OCI-LY3 (cell line): ENCODE results near the gene SMIM38.

Experiments used
- H2AFZ ChIP-seq: fragments of 200-600, 300-600 bp; shearing (Covaris generic); 2 replicates; pipeline ENCODE4 v1.6.0; 2014; ENCODE audit warnings: antibody characterized with exemption, low read depth, low read length
- H3K27ac ChIP-seq: fragments of 200-600, 300-600 bp; sonication (generic); 2 replicates; pipeline ENCODE4 v1.5.1; 2014; ENCODE audit warnings: mild to moderate bottlenecking, low read length, moderate library complexity, mixed read lengths
- H3K27me3 ChIP-seq: fragments of 200-600, 300-600 bp; sonication (generic); 2 replicates; pipeline ENCODE4 v1.6.1; 2014; ENCODE audit warnings: low read depth, low read length, mixed read lengths
- H3K36me3 ChIP-seq: fragments of 200-600, 300-600 bp; sonication (generic); replicated peaks from 2 replicates; pipeline ENCODE3; 2014; ENCODE audit warnings: low read depth, low read length, mixed read lengths
- H3K4me1 ChIP-seq: fragments of 300-600, 200-600 bp; sonication (generic); 2 replicates; pipeline ENCODE4 v1.6.1; 2014; ENCODE audit warnings: low read length, mixed read lengths
- H3K4me2 ChIP-seq: fragments of 200-600, 300-600 bp; sonication (generic); 2 replicates; pipeline ENCODE4 v1.6.1; 2014; ENCODE audit warnings: low read length, mixed read lengths
- H3K4me3 ChIP-seq: fragments of 300-600, 200-600 bp; sonication (generic); 2 replicates; pipeline ENCODE4 v1.5.1; 2014; ENCODE audit warnings: antibody characterized with exemption, mild to moderate bottlenecking, low read length, moderate library complexity
- H3K79me2 ChIP-seq: fragments of 300-600, 200-600 bp; shearing (Covaris generic); 2 replicates; pipeline ENCODE4 v1.6.1; 2014; ENCODE audit warnings: mild to moderate bottlenecking, low read length, mixed read lengths
- H3K9ac ChIP-seq: fragments of 300-600, 200-600 bp; shearing (Covaris generic); 2 replicates; pipeline ENCODE4 v1.6.0; 2014; ENCODE audit warnings: mild to moderate bottlenecking, low read length, moderate library complexity
- H3K9me3 ChIP-seq: fragments of 200-600, 300-600 bp; shearing (Covaris generic); 2 replicates; pipeline ENCODE4 v1.6.1; 2014; ENCODE audit warnings: low read length, mixed read lengths; ENCODE audit not compliant: insufficient read depth
- H4K20me1 ChIP-seq: fragments of 200-600, 300-600 bp; sonication (generic); 2 replicates; pipeline ENCODE4 v1.6.1; 2016; ENCODE audit warnings: low read length, mixed read lengths; ENCODE audit not compliant: insufficient read depth
- EZH2phosphoT487 ChIP-seq: fragments of 200-600 bp; shearing (Covaris generic); IDR thresholded peaks from 2 replicates; pipeline ENCODE4 v1.6.1; 2018; ENCODE audit warnings: antibody characterized with exemption, mixed run types, low read depth
- TF ChIP-seq, protein P1 (sequence below): fragments of 200-600, 300-600 bp; sonication (generic); IDR thresholded peaks from 2 replicates; pipeline ENCODE4 v1.5.1; 2014; ENCODE audit warnings: antibody characterized with exemption, low read length, low read depth

SMIM38 gene

DNA sequence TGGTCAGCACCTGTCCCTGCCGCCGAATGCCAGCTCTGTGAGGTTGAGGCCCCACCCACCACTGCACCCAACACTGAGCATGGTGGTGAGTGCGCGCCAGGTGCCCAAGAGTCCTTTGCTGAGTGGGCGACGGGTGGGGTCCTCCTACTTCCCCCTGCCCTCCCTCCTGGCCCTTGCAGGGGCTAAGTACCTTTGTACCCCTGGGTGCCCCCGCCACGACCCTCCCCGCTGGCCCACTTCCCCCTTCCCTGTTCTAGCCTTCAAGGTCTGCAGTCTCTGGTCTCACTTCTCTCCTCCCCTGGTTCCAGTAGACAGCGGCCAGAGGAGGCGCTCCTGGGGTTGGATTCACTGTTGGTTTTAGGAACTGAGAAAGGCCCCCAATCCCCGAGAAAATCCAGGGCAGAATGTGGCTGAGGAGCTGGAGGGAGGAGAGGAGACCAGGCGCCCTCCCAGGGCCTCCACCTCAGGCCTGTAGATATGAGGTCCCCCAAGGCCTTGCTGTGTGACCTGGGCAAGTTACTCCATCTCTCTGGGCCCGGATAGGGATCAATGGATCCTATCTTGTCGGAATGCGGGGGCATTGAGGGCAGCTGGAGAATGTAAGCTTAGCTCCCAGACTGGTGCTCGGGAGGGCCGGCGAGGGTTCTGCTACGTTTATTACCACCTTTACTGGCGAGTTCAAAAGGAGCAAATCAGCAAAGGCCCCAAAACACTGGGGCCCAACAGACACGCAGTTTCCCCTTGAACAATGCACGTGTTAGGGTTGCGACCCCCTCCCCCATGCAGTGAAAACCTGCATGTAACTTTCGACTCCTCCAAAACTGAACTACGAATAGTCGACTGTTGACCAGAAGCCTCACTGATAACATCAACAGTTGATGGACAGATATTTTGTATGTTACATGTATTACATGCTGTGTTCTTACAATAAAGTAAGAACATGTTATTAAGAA, 31.9 kb upstream of the SMIM38 start:
- TF ChIP-seq EZH2phosphoT487, result no peak
- TF ChIP-seq, protein P1, sequence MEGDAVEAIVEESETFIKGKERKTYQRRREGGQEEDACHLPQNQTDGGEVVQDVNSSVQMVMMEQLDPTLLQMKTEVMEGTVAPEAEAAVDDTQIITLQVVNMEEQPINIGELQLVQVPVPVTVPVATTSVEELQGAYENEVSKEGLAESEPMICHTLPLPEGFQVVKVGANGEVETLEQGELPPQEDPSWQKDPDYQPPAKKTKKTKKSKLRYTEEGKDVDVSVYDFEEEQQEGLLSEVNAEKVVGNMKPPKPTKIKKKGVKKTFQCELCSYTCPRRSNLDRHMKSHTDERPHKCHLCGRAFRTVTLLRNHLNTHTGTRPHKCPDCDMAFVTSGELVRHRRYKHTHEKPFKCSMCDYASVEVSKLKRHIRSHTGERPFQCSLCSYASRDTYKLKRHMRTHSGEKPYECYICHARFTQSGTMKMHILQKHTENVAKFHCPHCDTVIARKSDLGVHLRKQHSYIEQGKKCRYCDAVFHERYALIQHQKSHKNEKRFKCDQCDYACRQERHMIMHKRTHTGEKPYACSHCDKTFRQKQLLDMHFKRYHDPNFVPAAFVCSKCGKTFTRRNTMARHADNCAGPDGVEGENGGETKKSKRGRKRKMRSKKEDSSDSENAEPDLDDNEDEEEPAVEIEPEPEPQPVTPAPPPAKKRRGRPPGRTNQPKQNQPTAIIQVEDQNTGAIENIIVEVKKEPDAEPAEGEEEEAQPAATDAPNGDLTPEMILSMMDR, result peak; percentile 42
- peak overlapping the region; percentile 49 for H3K4me2 ChIP-seq

DNA sequence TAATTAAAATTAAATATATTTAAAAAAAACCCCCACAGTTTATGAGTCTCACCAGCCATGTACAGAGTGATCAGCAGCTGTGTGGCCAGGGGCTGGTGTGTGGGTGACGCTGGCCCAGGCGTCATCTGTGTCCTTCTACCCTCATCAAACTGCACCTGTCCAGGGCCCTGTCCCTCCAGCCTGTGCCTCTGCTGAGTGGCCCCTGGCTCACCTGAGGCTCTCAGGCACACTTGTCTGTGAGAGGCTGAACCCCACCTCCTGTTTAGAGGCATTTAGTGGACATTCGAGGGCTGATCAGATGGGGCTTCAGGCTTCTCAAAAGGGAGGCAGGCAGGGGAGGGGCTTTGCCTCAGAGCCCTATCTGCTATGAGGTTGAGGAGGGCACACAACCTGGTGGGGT, 29.9 kb upstream of the SMIM38 start:
- Histone ChIP-seq H3K9ac (no peak overlapping the region), H3K36me3 (no peaks in the 10 kb centered on the region), H3K27me3 (0 out of 2 replicates have a peak, but pooled peaks cover 3% of the 10 kb centered on the region), H3K27ac (no peak overlapping the region), H2AFZ (no peak overlapping the region), H3K4me1 (peaks cover 18% of the 10 kb centered on the region), H3K4me2 (no peak overlapping the region), H3K9me3 (peaks cover 8% of the 10 kb centered on the region; the same call in 1 of the 2 replicates), H4K20me1 (no peaks in the 10 kb centered on the region), H3K4me3 (no peak overlapping the region), H3K79me2 (no peaks in the 10 kb centered on the region)
- TF ChIP-seq, protein P1, result no peak
- no peak for TF ChIP-seq EZH2phosphoT487

More for the DNA sequence above, 31.9 kb upstream of the SMIM38 start:
- Histone ChIP-seq H3K9ac (no peak overlapping the region), H3K4me3 (peak overlapping the region; percentile 22; the same call in 1 of the 2 replicates), H3K79me2 (no peaks in the 10 kb centered on the region), H2AFZ (no peak overlapping the region), H3K36me3 (no peaks in the 10 kb centered on the region), H3K4me1 (peaks cover 18% of the 10 kb centered on the region), H3K27me3 (0 out of 2 replicates have a peak, but pooled peaks cover 3% of the 10 kb centered on the region), H4K20me1 (no peaks in the 10 kb centered on the region), H3K9me3 (peaks cover 6% of the 10 kb centered on the region; the same call in 1 of the 2 replicates), H3K27ac (no peak overlapping the region)

DNA sequence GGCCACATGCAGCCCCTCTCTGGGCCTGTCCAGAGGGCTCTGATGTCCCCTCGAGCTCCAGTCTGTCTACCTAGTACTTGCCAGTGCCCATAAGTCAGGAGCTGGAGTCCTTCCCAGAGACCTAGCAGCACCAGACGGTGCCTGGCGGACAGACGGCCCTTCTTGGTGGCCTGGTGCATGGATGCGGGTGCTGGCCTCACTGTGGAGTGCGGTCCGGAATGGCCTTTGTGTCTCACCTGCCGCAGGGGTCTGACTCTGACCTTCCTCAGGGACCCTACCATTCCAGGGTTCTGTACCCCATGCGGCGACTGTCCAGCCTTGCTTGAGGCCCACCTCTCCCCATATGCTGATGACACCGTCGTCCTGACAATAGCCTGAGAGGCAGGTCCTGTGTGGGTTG, 29.4 kb upstream of the SMIM38 start:
- Histone ChIP-seq H3K36me3 (no peaks in the 10 kb centered on the region), H4K20me1 (no peaks in the 10 kb centered on the region), H3K9me3 (peaks cover 8% of the 10 kb centered on the region; the same call in 1 of the 2 replicates), H3K9ac (no peak overlapping the region), H3K4me1 (peaks cover 18% of the 10 kb centered on the region), H3K4me2 (no peak overlapping the region), H3K27me3 (0 out of 2 replicates have a peak, but pooled peaks cover 3% of the 10 kb centered on the region), H3K4me3 (no peak overlapping the region), H3K79me2 (no peaks in the 10 kb centered on the region), H2AFZ (no peak overlapping the region), H3K27ac (no peak overlapping the region)
- TF ChIP-seq, protein P1, result no peak
- no peak for TF ChIP-seq EZH2phosphoT487
